HG03108 (cell line): Measurements from ENCODE around the gene SPINK4.

Source experiments
- ATAC-seq: cut with Tn5 transposase; IDR thresholded peaks from one replicate; pipeline ENCODE4 v1.9.1; 2021; ENCODE audit warnings: moderate library complexity; ENCODE audit not compliant: unreplicated experiment

Gene SPINK4

DNA sequence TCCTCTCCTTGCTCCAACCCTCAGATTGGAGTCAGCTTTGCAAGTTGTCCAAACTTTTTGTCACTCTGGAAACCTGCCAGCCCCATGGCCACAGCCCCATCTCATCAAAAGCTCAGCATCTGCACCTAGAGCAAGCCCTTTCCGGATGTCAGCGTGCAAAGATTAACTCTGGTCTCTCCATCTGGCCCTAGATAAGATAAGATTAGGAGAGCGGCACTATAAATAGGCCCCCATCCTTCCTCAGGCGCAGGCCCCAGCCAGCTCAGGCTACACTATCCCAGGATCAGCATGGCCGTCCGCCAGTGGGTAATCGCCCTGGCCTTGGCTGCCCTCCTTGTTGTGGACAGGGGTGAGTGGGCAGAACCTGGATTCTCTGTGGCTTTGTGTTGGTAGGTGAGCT lies at the start of gene SPINK4:
SPINK4 (plus strand) TSS at position 247 of the 400 bp plus-strand sequence; CDS start at position 289, 42 bp downstream.
- ATAC-seq, result no peak

DNA sequence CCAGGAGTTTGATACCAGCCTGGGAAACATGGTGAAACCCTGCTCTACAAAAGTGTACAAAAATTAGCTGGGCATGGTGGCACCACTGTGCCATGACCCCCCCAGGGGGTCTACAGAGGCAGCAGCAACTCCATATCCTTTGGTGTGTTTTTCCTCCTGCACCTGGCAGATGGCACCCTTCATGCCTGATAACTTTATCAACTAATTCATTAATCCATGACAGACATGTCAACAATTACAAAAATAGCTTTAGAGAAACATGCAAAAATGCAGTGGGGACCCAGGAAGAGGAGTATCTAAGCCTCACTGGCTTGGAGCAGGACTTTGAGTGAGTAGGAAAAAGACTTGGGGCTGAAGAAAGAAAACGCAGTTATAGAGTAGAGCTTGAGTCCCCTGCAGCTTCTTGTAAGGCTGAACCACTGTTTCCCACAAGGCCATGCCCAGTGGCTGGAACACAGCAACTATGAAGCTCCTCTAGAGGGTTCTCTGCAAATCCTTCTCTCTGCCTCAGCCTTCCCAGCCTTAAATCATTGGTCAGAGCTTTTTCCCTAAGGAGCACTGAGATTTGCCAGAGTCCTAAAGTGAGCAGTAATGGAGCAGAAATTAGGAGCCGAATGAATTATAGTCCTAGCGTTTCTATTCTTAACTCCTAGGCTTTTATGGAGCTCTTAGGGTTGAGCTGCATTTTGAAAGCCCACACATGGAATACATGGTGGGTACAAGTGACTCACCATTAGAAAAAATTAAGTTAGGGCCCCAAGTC lies 47.3 kb upstream of the SPINK4 start:
- no peak for ATAC-seq

DNA sequence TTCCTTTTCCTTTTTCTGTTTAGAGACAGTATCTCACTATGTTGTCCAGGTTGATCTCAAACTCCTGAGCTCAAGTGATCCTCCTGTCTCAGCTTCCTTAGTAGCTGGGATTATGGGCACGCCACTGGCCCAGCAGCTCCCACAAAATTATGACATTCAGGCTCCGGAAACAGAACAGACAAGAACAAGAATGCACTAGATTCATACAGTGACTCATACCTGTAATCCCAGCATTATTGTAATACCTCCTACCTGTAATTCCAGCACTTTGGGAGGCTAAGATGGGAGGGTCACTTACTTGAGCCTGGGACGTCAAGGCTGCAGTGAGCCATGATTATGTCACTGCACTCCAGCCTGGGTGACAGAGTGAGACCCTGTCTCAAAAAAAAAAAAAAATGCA lies 46.1 kb upstream of the SPINK4 start:
- no peak for ATAC-seq

DNA sequence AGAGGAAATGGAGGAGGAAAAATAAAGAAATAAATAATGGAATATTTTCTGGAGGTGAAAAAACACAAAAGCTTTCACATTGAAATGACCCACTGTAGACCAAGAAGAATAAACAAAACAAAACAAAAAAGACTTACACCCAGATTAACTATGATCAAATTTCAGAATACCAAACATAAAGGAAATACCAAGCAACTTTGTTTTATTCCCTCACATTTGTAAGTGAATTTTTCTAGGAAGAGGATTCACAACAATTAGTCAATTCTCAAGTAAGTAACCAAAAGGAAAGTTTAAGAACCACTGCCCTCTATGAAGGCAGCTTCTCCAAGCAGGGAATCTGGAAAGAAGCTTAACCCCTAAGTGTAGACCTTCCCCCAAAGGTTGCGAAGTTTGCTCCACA lies 43.2 kb upstream of the SPINK4 start:
- ATAC-seq, result no peak

DNA sequence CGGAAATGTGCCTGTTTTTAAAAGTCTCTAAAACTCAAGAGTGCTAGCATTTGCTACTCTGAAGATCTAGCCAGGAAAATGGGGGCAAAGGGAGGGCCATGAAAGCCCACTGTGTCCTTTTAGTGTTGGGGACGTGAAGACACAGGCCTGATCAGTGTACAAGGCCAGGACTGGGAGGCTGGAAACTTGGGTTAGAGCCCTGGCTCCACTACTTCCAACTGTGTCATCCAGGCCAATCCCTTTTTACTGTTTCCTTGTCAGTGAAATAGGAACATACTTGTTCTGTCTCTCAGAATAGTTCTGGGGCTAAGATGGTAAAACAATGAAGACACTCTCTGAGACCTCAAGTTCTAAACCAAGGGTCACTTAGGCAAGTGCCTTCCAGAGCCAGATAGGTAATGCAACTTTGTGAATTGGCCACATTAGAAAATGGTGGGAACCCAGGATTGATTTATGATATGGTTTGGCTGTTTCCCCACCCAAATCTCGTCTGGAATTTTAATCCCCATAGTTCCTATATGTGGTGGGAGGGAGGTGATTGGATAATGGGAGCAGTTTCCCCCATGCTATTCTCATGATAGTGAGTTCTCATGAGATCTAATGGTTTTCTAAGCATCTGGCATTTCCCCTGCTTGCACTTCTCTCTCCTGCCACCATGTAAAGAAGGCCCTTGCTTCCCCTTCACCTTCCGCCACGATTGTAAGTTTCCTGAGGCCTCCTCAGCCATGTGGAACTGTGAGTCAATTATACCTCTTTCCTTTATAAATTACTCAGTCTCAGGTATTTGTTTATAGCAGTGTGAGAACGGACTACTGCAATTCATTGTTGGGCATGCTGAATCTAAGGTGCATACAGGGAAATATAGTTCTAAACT lies 42.5 kb upstream of the SPINK4 start:
- ATAC-seq, result no peak

DNA sequence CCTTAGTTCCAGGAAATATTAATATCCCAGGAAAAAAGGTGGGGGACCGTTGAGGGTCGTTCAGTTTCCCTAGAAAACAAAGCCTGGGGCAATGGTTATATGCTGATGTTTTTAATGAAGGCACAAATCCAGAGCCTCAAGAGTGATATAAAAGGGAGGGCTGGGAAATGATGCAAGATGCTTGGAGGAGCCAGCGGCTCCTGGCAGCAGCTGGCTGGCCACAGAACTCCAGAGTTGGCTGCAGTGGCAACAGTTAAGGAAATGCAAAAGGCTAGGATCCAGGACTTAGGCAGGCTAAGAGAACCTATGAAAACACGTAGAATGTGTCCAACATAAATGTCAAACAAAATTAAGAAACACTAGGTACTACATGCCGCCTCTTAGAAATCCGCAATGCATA lies 41.8 kb upstream of the SPINK4 start:
- no peak for ATAC-seq

GRCh38 chr9:33202018-33202417 lies 37.9 kb upstream of the SPINK4 start:
- ATAC-seq, result peak; percentile 47

GRCh38 chr9:33202552-33203201 lies 37.3 kb upstream of the SPINK4 start:
- peak; percentile 98 for ATAC-seq

GRCh38 chr9:33209394-33209793 lies 30.6 kb upstream of the SPINK4 start:
- no peak for ATAC-seq

GRCh38 chr9:33210006-33210715 lies 29.8 kb upstream of the SPINK4 start:
- ATAC-seq, result no peak

- ATAC-seq, result no peak
Measured at GRCh38 chr9:33211695-33212393, 28.1 kb upstream of the SPINK4 start.

DNA sequence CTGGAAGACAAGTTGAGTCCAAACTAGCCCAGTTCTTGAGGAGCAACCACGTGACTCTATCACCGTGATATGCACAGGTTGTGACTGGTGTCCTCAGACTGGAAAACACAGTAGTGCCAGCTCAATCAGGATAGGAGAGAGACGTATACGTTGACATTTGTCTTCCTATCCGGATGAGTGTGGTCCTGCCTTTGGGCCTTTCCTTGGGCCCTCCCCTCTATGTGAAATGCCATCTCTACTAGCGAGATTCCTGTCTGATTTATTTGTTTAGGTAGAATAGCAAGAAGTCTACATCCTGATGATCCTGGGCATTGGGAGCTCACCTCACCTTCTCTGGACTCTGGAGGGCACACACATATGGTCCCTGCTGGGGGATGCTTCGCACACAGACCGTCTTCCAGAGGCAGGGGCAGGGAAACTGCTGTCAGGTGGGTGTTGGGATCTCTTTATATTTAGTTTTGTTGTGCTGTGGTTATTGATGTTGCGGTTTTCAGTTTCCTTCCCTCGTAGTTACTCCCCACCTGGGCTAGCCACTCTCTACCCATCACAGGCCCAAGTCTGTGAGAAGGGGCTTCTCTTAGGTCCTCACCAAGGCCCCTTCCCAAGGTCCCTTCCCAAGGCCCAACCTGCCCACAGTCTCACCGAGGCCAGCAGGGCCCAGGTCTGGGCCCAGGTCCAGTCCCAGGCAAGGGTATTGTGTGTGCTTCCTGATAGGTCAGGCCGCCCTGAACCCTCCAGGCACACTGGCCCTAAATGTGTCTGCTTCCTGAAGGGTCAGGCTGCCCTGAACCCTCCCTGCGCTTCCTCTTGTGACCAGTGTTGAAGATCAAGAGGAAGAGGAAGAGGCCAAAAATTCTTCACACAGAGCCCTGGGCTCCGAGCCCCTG lies 19.0 kb upstream of the SPINK4 start:
- ATAC-seq, result no peak

DNA sequence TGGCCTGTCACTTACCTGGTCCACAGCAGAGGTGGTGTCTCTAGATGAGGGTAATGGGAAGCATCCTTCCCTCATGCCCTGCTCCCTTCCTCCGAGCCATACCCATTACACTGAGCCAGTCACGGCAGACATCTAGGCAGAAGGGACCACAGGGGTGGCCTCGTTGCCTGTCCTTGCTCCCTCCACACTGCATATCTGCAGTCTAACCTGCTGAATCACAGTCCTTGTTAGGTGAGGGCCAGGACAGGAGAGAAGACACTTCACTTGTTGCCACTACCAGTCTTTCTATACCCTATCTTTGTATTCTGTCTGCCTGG lies 18.4 kb upstream of the SPINK4 start:
- ATAC-seq, result no peak

GRCh38 chr9:33222031-33222430 lies 17.9 kb upstream of the SPINK4 start:
- no peak for ATAC-seq

GRCh38 chr9:33223696-33224095 lies 16.3 kb upstream of the SPINK4 start:
- ATAC-seq, result no peak

DNA sequence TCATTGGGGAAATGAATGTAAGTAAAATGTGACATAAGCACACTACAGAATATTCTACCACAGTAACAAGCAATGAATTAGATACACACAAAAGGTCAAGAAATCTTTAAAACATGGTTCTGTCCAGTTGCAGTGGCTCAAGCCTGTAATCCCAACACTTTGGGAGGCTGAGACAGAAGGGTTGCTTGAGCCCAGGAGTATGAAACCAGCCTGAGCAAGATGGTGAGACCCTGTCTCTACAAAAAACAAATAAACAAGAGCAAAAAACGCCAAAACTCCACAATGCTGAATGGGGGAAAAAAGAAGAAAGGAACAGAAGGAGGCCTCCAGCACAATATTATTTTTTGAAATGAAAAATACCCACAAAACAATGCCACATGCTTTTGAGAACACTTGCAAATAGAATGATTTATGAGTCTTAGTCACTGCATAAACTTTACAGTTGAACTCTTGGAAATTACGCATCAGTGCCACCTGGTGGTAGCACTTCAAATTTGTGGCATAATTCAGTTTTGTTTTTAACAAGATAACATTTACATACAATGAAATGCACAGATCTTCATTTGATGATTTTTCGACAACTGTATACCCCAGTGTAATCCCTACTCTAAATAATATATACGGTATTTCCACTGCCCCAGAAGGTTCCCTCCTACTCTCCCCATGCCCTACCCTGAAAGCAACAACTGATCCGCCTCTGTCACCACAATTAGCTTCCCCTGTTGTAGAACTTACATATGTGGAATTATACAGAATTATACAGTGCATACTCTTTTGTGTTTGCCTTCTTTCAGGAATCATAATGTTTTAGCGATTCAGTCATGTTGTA lies 14.4 kb upstream of the SPINK4 start:
- no peak for ATAC-seq

DNA sequence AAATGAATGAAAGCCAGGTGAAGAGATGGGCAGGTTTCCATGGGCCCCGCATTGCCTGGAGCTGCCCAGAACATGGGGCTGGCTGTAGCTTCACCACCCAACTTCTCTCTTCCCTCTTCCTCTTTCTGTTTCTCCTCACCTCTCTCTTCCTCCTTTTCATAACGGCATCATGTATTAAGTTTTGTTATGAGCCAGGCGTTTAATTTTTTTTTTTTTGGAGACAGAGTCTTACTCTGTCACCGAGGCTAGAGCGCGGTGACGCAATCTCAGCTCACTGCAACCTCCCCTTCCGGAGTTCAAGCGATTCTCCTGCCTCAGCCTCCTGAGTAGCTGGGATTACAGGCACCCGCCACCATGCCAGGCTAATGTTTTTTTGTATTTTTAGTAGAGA lies 13.0 kb upstream of the SPINK4 start:
- ATAC-seq, result no peak

- ATAC-seq, result no peak
Measured at GRCh38 chr9:33227741-33228140, 12.2 kb upstream of the SPINK4 start.

GRCh38 chr9:33228606-33229005 lies 11.4 kb upstream of the SPINK4 start:
- no peak for ATAC-seq
